Coronary artery (tissue), 2 donors: Measurements from ENCODE around the gene MYH3.

Experiments used
- DNase-seq: peaks from one replicate; pipeline ENCODE4 v3.0.0-alpha.2; 2017; ENCODE audit warnings: low spot score
- H3K27ac ChIP-seq, 2 donors: fragments of 200-600 bp; sonication (generic); one replicate each; pipeline ENCODE4 v1.5.1; 2016 to 2019
- H3K4me3 ChIP-seq: fragments of 200-600 bp; sonication (generic); 2 replicates; pipeline ENCODE4 v1.5.1; 2016; ENCODE audit warnings: mild to moderate bottlenecking, moderate library complexity
- CTCF ChIP-seq: fragments of 200-600 bp; sonication (generic); IDR thresholded peaks from one replicate; pipeline ENCODE4 v1.5.1; 2019; ENCODE audit warnings: antibody characterized with exemption

The MYH3 gene

DNA sequence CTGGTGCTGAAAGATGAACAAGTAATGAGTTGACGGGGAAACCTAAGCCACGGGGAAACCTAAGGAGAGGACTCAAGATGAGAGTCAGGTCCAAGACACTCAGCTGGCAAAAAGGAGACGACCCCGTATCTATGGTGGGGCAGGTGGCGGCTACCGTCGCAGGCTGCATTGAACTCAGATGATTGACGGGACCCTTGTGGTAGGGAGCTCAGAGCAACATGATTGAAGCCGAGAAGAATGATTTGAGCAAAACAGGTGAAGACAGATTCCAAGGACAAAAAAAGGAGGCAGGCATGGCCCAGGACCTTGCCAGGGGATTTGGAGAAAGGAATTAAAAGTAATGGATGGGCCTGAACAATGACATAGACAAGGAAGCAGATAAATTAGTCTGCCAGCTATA, 7.5 kb upstream of the MYH3 start:
- Histone ChIP-seq H3K27ac (no peak overlapping the region), H3K4me3 (no peak overlapping the region)
- no peak for TF ChIP-seq CTCF
- no peak for DNase-seq

DNA sequence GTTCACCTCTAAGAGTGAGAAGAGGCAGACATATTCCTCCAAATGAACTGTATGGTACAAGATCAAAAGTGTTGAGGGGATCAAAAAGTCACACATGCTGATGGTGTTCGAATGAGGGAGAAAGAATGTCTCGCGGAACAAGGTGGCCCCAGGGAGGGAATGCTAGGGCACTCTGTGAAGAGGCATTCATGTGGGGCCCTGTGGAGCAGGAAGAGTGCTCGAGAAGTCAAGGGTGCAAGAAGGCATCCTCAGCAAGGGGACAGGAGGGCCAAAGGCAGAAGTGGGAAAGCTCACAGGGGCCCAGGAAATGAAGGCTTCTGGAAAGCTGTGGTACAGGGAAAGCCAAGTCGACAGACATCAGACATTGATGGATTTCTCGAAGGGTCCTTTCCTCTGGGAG, 6.1 kb upstream of the MYH3 start:
- TF ChIP-seq CTCF, result no peak
- Histone ChIP-seq H3K27ac (no peak overlapping the region), H3K4me3 (no peak overlapping the region)
- DNase-seq, result no peak

DNA sequence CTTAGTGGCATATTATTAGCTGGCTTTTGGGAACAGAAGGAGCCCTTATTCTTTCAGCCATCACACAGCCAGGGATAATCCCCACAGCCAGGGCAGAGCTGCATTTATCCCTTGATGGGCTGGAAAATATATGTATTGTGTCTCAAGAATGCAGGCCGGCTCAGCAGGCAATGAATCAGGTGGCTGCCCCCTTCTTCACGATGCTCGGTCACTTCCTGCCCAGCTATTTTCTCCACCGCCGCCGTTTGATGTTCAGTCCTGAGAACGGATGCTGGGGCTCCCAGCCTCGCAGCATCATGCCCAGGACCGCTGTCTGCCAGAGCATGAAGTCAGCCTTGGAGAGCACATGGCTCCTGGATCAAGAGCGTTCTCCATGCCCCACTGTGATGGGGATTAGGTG, 4.3 kb upstream of the MYH3 start:
- no peak overlapping the region for H3K27ac ChIP-seq
- no peak for DNase-seq
- no peak for TF ChIP-seq CTCF
- H3K4me3 ChIP-seq, result no peak overlapping the region

DNA sequence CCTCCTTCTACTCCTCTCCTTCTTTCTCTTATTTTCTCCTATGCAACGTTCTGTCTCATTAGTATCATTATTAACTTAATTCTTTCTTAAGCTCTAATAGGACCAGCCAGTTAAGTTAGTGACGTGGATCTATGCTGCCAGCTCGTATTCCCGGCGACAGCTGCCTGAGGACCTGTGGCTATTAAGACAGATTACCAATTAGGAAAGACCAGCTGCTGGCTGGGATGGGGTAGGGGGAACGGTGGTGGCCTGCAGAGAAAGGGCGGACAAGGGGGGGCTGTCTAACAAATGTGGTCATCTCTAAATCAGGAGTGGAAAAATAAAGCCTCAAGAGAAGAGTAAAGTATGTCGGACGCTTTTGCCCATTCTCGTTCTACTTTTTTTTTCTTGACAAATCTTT, 770 bp upstream of the MYH3 start:
- TF ChIP-seq CTCF, result no peak
- Histone ChIP-seq H3K4me3 (no peak overlapping the region), H3K27ac (no peak overlapping the region)
- DNase-seq, result no peak

- TF ChIP-seq CTCF, result no peak
- DNase-seq, result no peak
- Histone ChIP-seq H3K4me3 (no peak overlapping the region), H3K27ac (no peak overlapping the region)
Observed at GRCh38 chr17:10653987-10654386, 3.1 kb downstream of the MYH3 start.

DNA sequence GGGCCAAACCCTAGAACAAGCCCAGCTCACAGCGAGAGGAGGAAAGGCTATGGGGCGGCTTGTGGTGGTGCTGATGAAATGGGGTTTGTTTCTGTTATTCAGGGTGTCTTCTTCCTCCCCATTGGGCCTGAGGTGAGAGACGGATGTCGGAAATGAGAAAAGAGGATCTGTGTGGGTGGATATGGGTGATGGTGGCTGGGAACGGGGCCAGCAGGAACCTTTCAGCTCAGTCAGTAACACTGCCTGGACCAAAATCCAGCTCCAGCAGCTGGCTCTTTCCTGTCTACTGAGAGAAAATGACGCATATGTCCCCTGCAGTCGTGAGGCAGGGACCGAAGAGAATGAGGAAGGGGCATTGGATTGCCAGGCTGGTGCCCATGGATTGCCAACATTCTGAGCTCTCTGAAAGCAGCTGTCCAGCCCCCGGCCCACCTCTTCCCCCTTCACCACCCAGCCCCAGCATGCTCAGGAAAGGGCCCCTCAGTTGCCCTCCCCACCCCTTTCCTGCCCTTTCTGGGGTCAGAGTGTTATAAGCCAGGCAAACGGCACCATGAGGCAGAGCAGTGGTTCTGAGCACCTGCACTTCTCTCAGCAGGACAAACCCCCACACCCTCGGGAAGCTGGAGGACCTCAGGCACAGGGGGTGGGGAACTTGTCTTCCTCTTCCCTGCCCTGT, 4.0 kb downstream of the MYH3 start:
- Histone ChIP-seq H3K4me3 (no peak overlapping the region), H3K27ac (no peak overlapping the region)
- no peak for TF ChIP-seq CTCF
- no peak for DNase-seq

DNA sequence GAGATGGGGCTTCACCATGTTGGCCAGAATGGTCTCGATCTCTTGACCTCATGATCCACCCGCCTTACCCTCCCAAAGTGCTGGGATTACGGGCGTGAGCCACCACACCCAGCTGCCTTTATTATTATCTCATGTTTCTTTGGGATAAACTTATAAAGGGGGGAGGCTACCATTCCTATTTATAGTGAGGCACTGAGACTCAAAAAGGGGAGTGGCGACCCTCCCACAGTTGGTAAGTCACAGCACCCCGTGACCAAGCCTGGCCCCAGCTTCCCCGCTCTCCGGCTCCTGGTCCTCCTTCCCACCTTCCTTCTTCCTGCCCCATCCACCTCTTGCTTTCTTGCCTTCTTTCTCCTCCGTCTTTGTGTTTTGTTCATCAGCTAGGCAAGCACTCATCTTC, 5.2 kb downstream of the MYH3 start:
- TF ChIP-seq CTCF, result no peak
- Histone ChIP-seq H3K4me3 (no peak overlapping the region), H3K27ac (no peak overlapping the region)
- no peak for DNase-seq
